ENCODE results near the gene ARHGAP18.

ARHGAP18 gene

GRCh38 chr6:129647044-129647443 is 62.9 kb downstream of the ARHGAP18 start:
- H3K4me1 Mint-ChIP-seq, result peaks cover 16% of the 10 kb centered on the region

GRCh38 chr6:129646642-129647041 is 63.3 kb downstream of the ARHGAP18 start:
- Mint-ChIP-seq H3K9me3 (no peaks in the 10 kb centered on the region), H3K27ac (no peak overlapping the region), H3K4me1 (peaks cover 18% of the 10 kb centered on the region), H3K27me3 (ENCODE audit: low read depth, poor library complexity) (peaks cover 4% of the 10 kb centered on the region), H3K4me3 (no peak overlapping the region), H3K36me3 (ENCODE audit: low read depth) (no peaks in the 10 kb centered on the region)
- TF ChIP-seq CTCF (IDR thresholded peaks at IDR 0.05), result no peak
- no peak for DNase-seq

More at GRCh38 chr6:129647044-129647443, 62.9 kb downstream of the ARHGAP18 start:
- Mint-ChIP-seq H3K27ac (no peak overlapping the region), H3K36me3 (ENCODE audit: low read depth) (no peaks in the 10 kb centered on the region), H3K9me3 (no peaks in the 10 kb centered on the region), H3K4me3 (no peak overlapping the region), H3K27me3 (ENCODE audit: low read depth, poor library complexity) (peaks cover 4% of the 10 kb centered on the region)
- no peak for TF ChIP-seq CTCF (IDR thresholded peaks at IDR 0.05)
- no peak for DNase-seq

GRCh38 chr6:129645830-129646579 is 64.0 kb downstream of the ARHGAP18 start:
- peaks cover 4% of the 10 kb centered on the region for H3K27me3 Mint-ChIP-seq (ENCODE audit: low read depth, poor library complexity)
- no peak overlapping the region for H3K27ac Mint-ChIP-seq
- no peak for TF ChIP-seq CTCF (IDR thresholded peaks at IDR 0.05)
- H3K9me3 Mint-ChIP-seq, result no peaks in the 10 kb centered on the region
- no peak overlapping the region for H3K4me3 Mint-ChIP-seq
- H3K4me1 Mint-ChIP-seq, result peaks cover 25% of the 10 kb centered on the region
- no peaks in the 10 kb centered on the region for H3K36me3 Mint-ChIP-seq (ENCODE audit: low read depth)
- no peak for DNase-seq

GRCh38 chr6:129645106-129645829 is 64.7 kb downstream of the ARHGAP18 start:
- no peak overlapping the region for H3K4me3 Mint-ChIP-seq
- no peak for TF ChIP-seq CTCF (IDR thresholded peaks at IDR 0.05)
- H3K27ac Mint-ChIP-seq, result no peak overlapping the region
- peaks cover 30% of the 10 kb centered on the region for H3K4me1 Mint-ChIP-seq
- no peaks in the 10 kb centered on the region for H3K9me3 Mint-ChIP-seq
- no peaks in the 10 kb centered on the region for H3K36me3 Mint-ChIP-seq (ENCODE audit: low read depth)
- no peak for DNase-seq
- peaks cover 4% of the 10 kb centered on the region for H3K27me3 Mint-ChIP-seq (ENCODE audit: low read depth, poor library complexity)

- no peaks in the 10 kb centered on the region for H3K9me3 Mint-ChIP-seq
- TF ChIP-seq CTCF (IDR thresholded peaks at IDR 0.05), result no peak
- H3K4me3 Mint-ChIP-seq, result no peak overlapping the region
- DNase-seq, result no peak
- H3K36me3 Mint-ChIP-seq (ENCODE audit: low read depth), result no peaks in the 10 kb centered on the region
- no peak overlapping the region for H3K27ac Mint-ChIP-seq
- peaks cover 30% of the 10 kb centered on the region for H3K4me1 Mint-ChIP-seq
- peaks cover 4% of the 10 kb centered on the region for H3K27me3 Mint-ChIP-seq (ENCODE audit: low read depth, poor library complexity)
These were observed 65.4 kb downstream of the ARHGAP18 start for GRCh38 chr6:129644567-129645015.
